Globus pallidus (tissue), 1 donor: ENCODE measurements around the gene CUX1.

Experiments used
- DNase-seq: peaks from one replicate; pipeline ENCODE4 v3.0.0-alpha.2; 2015; ENCODE audit warnings: low spot score

The CUX1 gene

GRCh38 chr7:101893341-101894082 is 76.1 kb downstream of the CUX1 start:
- DNase-seq = no peak

- no peak for DNase-seq
Observed at GRCh38 chr7:101896316-101896715, 78.9 kb downstream of the CUX1 start.

GRCh38 chr7:101896941-101897340 is 79.5 kb downstream of the CUX1 start:
- no peak for DNase-seq

GRCh38 chr7:101898106-101898505 is 80.7 kb downstream of the CUX1 start:
- DNase-seq = no peak

- no peak for DNase-seq
Observed at GRCh38 chr7:101899616-101900015, 82.2 kb downstream of the CUX1 start.

GRCh38 chr7:101900103-101900502 is 82.7 kb downstream of the CUX1 start:
- DNase-seq = peak; percentile 29

GRCh38 chr7:101901661-101902491 is 84.5 kb downstream of the CUX1 start:
- no peak for DNase-seq

- no peak for DNase-seq
Observed at GRCh38 chr7:101902680-101903514, 85.5 kb downstream of the CUX1 start.

GRCh38 chr7:101903515-101903868 is 86.1 kb downstream of the CUX1 start:
- DNase-seq = no peak

- DNase-seq = no peak
Observed at GRCh38 chr7:101904019-101904418, 86.6 kb downstream of the CUX1 start.

GRCh38 chr7:101905203-101905865 is 87.9 kb downstream of the CUX1 start:
- no peak for DNase-seq

- DNase-seq = no peak
Observed at GRCh38 chr7:101906291-101907240, 89.1 kb downstream of the CUX1 start.

- DNase-seq = no peak
Observed at GRCh38 chr7:101910991-101911799, 93.8 kb downstream of the CUX1 start.

- no peak for DNase-seq
Observed at GRCh38 chr7:101911800-101912715, 94.6 kb downstream of the CUX1 start.

- DNase-seq = no peak
Observed at GRCh38 chr7:101912716-101913110, 95.3 kb downstream of the CUX1 start.

GRCh38 chr7:101913247-101913721 is 95.9 kb downstream of the CUX1 start:
- no peak for DNase-seq

- DNase-seq = no peak
Observed at GRCh38 chr7:101913851-101914250, 96.4 kb downstream of the CUX1 start.

GRCh38 chr7:101915000-101915399 is 97.6 kb downstream of the CUX1 start:
- DNase-seq = no peak
